NK-92 treated with Interleukin-12 subunit alpha and Interleukin-12 subunit beta, amount 100 ng/mL, for 24 hours (cell line): ENCODE measurements around the gene PLEKHG3.

Source experiments
- DNase-seq: peaks from one replicate; lab custom pipeline; 2025; lab: John Stamatoyannopoulos, UW

Gene PLEKHG3

GRCh38 chr14:64786296-64787149, 82.3 kb downstream of the PLEKHG3 start:
- no peak for DNase-seq

GRCh38 chr14:64787619-64788018, 83.4 kb downstream of the PLEKHG3 start:
- DNase-seq, result no peak

GRCh38 chr14:64788706-64789105, 84.5 kb downstream of the PLEKHG3 start:
- DNase-seq, result no peak

DNA sequence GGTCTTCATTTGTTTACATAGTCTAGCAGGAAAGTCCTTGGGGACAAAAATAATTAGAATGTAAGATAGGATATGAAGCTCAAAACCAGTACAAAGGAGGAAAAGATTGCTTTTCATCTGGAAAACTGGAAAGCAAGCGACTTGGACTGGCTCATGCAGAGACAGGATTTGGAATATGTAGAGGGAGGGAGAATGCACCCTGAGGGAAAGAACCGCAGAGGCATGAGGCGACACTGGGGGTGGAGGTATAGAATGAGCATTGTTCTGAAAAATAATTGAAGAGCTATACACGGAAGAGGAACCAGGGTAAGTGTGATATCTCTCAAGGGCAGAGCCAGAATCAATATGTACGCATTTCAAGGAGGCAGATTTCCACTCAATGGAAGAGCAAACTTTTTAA, 85.5 kb downstream of the PLEKHG3 start:
- DNase-seq, result no peak

DNA sequence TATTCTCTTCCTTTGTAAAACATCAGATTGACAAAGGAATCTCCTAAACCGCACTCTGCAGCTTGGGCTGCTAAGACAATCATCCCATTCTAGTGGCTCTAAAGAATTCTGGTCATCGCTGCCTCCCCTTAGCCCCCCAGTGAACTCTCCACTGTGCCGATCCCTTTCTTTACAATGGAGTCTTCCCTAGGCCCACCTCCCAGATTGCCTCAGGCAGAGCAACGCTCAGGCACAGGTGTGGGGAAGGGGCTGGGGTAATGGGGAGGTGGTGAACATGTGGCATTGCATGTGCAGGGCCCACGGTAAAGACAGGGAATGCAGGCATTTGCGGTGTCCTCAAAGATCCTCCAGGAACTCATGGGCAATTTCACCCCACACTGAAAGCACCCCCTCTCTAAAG, 86.3 kb downstream of the PLEKHG3 start:
- no peak for DNase-seq

GRCh38 chr14:64792231-64792630, 88.0 kb downstream of the PLEKHG3 start:
- DNase-seq, result no peak

DNA sequence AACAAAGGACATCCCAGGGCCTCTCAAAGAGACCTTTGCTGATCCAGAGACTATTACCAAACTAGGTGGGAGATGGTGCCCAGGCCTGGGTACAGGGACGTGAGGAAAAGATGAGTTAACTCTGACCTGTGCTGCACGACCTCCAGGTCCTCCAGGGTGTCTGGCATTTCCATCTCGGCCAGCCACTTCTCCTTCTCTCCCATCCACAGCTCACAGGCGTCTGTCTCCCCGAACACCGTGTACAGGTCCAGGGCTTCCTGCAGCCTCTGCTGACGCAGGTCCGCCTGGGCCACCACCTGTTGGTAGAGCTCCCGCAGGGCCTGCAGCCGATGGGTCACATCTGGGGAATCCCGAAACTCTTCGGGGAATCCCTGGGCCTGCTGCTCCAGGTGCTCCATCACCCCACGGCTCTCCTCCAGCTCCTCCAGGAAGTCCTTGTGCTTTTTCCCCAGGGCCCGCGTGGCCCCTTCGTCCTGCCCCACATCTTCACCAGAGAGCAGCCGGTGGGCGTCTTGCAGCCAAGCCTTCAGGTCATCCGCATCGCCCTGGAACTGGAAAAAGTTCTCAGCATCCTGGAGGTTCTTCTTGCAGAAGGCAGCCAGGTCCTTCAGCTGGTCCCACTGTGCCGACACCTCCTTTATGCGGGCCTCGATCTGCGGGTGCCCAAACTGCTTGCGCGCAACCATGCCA, 88.8 kb downstream of the PLEKHG3 start:
- DNase-seq, result no peak

- DNase-seq, result no peak
Observed at GRCh38 chr14:64795211-64795610, 91.0 kb downstream of the PLEKHG3 start.

GRCh38 chr14:64795921-64796320, 91.7 kb downstream of the PLEKHG3 start:
- DNase-seq, result no peak

DNA sequence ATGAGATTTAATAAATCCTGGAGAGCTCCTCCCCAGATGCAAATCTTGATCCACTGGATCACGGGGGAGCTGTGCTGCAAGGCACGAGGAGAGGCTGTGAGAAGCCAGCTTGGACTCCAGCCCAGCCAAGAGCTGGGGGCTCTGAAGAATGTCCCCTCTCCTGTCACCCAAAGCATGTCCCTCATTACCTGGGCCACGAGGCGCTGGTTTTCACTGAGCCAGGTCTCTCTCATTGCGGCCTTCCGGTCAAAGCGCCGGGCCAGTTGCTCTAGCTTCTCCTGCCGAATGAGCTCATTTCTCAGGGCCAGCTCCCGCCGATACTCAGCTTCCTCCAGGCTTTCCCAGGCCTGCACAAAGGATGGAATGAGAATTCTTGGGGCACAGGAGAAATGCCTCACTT, 92.1 kb downstream of the PLEKHG3 start:
- no peak for DNase-seq

- no peak for DNase-seq
Observed at GRCh38 chr14:64799555-64799954, 95.3 kb downstream of the PLEKHG3 start.
